ENCODE results near the gene KRT8.

Gene KRT8

GRCh38 chr12:52925717-52926595 lies 21.1 kb upstream of the KRT8 start:
- no peak for DNase-seq (ENCODE audit: low read depth)

- no peak for DNase-seq (ENCODE audit: low read depth)
Observed at GRCh38 chr12:52924764-52925716, 20.2 kb upstream of the KRT8 start.

- no peak for DNase-seq (ENCODE audit: low read depth)
Observed at GRCh38 chr12:52921488-52922165, 16.8 kb upstream of the KRT8 start.

- DNase-seq (ENCODE audit: low read depth), result no peak
Observed at GRCh38 chr12:52920937-52921336, 16.1 kb upstream of the KRT8 start.

GRCh38 chr12:52918784-52919183 lies 13.9 kb upstream of the KRT8 start:
- DNase-seq (ENCODE audit: low read depth), result no peak

GRCh38 chr12:52918351-52918750 lies 13.5 kb upstream of the KRT8 start:
- DNase-seq (ENCODE audit: low read depth), result no peak

- DNase-seq (ENCODE audit: low read depth), result no peak
Observed at GRCh38 chr12:52917800-52918199, 12.9 kb upstream of the KRT8 start.

- DNase-seq (ENCODE audit: low read depth), result no peak
Observed at GRCh38 chr12:52916216-52916615, 11.3 kb upstream of the KRT8 start.

- DNase-seq (ENCODE audit: low read depth), result no peak
Observed at GRCh38 chr12:52915637-52916036, 10.8 kb upstream of the KRT8 start.

GRCh38 chr12:52914576-52915121 lies 9.8 kb upstream of the KRT8 start:
- DNase-seq (ENCODE audit: low read depth), result no peak

- no peak for DNase-seq (ENCODE audit: low read depth)
Observed at GRCh38 chr12:52913431-52913821, 8.6 kb upstream of the KRT8 start.

GRCh38 chr12:52912711-52913430 lies 8.0 kb upstream of the KRT8 start:
- DNase-seq (ENCODE audit: low read depth), result no peak

- DNase-seq (ENCODE audit: low read depth), result no peak
Observed at GRCh38 chr12:52910248-52910883, 5.5 kb upstream of the KRT8 start.

GRCh38 chr12:52909796-52910195 lies 4.9 kb upstream of the KRT8 start:
- no peak for DNase-seq (ENCODE audit: low read depth)

GRCh38 chr12:52909331-52909730 lies 4.5 kb upstream of the KRT8 start:
- no peak for DNase-seq (ENCODE audit: low read depth)

- no peak for DNase-seq (ENCODE audit: low read depth)
Observed at GRCh38 chr12:52907092-52907810, 2.4 kb upstream of the KRT8 start.

GRCh38 chr12:52906191-52906601 lies 1.3 kb upstream of the KRT8 start:
- no peak for DNase-seq (ENCODE audit: low read depth)

- no peak for DNase-seq (ENCODE audit: low read depth)
Observed at GRCh38 chr12:52903855-52904508, 894 bp downstream of the KRT8 start.

GRCh38 chr12:52903285-52903854 lies 1.5 kb downstream of the KRT8 start:
- peak; percentile 17 for DNase-seq (ENCODE audit: low read depth)
